SU-DHL-6 (cell line): ENCODE results near the gene PDCD11.

Experiments
- H2AFZ ChIP-seq: fragments of 200-600 bp; sonication (generic); 2 replicates; pipeline ENCODE4 v1.6.1; 2014; ENCODE audit warnings: low read depth, mild to moderate bottlenecking, moderate library complexity, mixed read lengths, antibody characterized with exemption, low read length; ENCODE audit not compliant: severe bottlenecking
- H3F3A ChIP-seq: fragments of 200-600 bp; shearing (Covaris generic); 2 replicates; pipeline ENCODE4 v1.6.0; 2016; ENCODE audit warnings: antibody characterized with exemption, mild to moderate bottlenecking; ENCODE audit not compliant: insufficient read depth
- H3K27ac ChIP-seq: fragments of 200-600 bp; sonication (generic); 2 replicates; pipeline ENCODE4 v1.5.1; 2016; ENCODE audit warnings: low read depth, mild to moderate bottlenecking, low read length, moderate library complexity, mixed read lengths
- H3K27me3 ChIP-seq: fragments of 200-600 bp; sonication (generic), shearing (Covaris generic); 2 replicates; pipeline ENCODE4 v1.6.0; 2014; ENCODE audit warnings: mild to moderate bottlenecking, low read length
- H3K36me3 ChIP-seq: fragments of 200-600 bp; sonication (generic); 2 replicates; pipeline ENCODE4 v1.6.1; 2014; ENCODE audit warnings: mild to moderate bottlenecking, low read length, mixed read lengths
- H3K4me2 ChIP-seq: fragments of 300-600, 200-600 bp; shearing (Covaris generic), sonication (generic); 2 replicates; pipeline ENCODE4 v1.6.0; 2014; ENCODE audit warnings: low read length, low read depth, mild to moderate bottlenecking; ENCODE audit not compliant: poor library complexity, severe bottlenecking
- H3K4me3 ChIP-seq: fragments of 200-600 bp; sonication (generic); 2 replicates; pipeline ENCODE4 v1.5.1; 2014; ENCODE audit warnings: antibody characterized with exemption, low read length, mild to moderate bottlenecking, mixed read lengths; ENCODE audit not compliant: insufficient read depth, poor library complexity, severe bottlenecking
- H3K79me2 ChIP-seq: fragments of 200-600 bp; sonication (generic); 2 replicates; pipeline ENCODE4 v1.6.1; 2014; ENCODE audit warnings: mild to moderate bottlenecking, low read length, moderate library complexity; ENCODE audit not compliant: insufficient read depth
- H3K9ac ChIP-seq: fragments of 200-600 bp; sonication (generic); 2 replicates; pipeline ENCODE4 v1.7.0; 2014; ENCODE audit warnings: mild to moderate bottlenecking, low read length
- H3K9me2 ChIP-seq: fragments of 200-600 bp; sonication (generic); replicated peaks from 2 replicates; pipeline ENCODE4 v1.6.1; 2014; ENCODE audit warnings: low read length; ENCODE audit not compliant: insufficient read depth
- H3K9me3 ChIP-seq: fragments of 200-600 bp; sonication (generic); 2 replicates; pipeline ENCODE4 v1.6.1; 2014; ENCODE audit warnings: low read length, mixed read lengths; ENCODE audit not compliant: insufficient read depth
- H4K20me1 ChIP-seq: fragments of 200-600 bp; sonication (generic); 2 replicates; pipeline ENCODE4 v1.6.1; 2014; ENCODE audit warnings: low read depth, mild to moderate bottlenecking, antibody characterized with exemption, low read length, moderate library complexity, mixed read lengths
- EZH2phosphoT487 ChIP-seq: fragments of 200-600 bp; sonication (generic), shearing (Covaris generic); conservative IDR thresholded peaks from 2 replicates; pipeline ENCODE4 v1.6.1; 2018; ENCODE audit warnings: mild to moderate bottlenecking, antibody characterized with exemption, low read length, moderate library complexity, mixed read lengths
- TF ChIP-seq, protein P1 (sequence below): fragments of 200-600 bp; sonication (generic); IDR thresholded peaks from one replicate; pipeline ENCODE4 v1.5.1; 2017; ENCODE audit warnings: antibody characterized with exemption, mild to moderate bottlenecking, low read length, moderate library complexity; ENCODE audit not compliant: insufficient read depth, poor library complexity, severe bottlenecking

Gene PDCD11

DNA sequence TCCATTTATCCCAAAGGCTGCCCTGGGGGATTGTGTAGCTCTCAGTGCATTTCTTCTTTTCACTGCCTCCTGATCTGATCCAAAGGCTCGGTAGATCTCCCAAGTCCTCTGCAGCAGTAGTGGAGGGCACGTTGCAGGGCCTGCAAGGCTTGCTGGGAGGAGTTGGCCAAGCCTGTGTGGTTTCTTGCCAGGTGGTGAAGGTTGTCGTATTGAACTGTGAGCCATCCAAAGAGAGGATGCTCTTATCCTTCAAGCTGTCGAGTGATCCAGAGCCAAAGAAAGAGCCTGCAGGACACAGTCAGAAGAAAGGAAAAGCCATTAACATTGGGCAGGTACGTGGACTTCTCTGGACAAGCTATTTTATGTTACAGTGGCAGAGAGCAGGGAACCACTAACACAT, 21.2 kb downstream of the PDCD11 start:
- H2AFZ ChIP-seq: no peak overlapping the region
- H3K79me2 ChIP-seq: no peaks in the 10 kb centered on the region

DNA sequence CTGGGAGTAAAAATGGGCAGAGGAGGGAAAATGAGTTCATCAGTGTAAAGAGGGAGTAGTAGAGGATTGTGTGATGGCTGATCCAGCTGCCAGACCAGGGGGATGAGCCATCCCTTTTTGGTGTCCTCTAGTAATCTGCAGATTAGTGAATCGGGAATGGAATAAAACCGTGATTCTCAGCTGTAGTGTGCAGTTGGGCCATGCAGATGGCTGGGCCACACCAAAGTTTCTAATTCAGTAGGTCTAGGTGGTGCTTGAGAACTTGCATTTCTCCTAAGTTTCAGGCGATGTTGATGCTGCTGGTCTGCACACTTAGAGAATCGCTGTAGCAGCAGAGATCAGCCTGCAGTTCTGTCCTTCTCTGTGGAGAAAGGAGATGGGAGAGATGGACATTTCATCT, 22.7 kb downstream of the PDCD11 start:
- TF ChIP-seq, protein P1, sequence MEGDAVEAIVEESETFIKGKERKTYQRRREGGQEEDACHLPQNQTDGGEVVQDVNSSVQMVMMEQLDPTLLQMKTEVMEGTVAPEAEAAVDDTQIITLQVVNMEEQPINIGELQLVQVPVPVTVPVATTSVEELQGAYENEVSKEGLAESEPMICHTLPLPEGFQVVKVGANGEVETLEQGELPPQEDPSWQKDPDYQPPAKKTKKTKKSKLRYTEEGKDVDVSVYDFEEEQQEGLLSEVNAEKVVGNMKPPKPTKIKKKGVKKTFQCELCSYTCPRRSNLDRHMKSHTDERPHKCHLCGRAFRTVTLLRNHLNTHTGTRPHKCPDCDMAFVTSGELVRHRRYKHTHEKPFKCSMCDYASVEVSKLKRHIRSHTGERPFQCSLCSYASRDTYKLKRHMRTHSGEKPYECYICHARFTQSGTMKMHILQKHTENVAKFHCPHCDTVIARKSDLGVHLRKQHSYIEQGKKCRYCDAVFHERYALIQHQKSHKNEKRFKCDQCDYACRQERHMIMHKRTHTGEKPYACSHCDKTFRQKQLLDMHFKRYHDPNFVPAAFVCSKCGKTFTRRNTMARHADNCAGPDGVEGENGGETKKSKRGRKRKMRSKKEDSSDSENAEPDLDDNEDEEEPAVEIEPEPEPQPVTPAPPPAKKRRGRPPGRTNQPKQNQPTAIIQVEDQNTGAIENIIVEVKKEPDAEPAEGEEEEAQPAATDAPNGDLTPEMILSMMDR: no peak
- no peak for TF ChIP-seq EZH2phosphoT487
- Histone ChIP-seq H3K9me3 (no peaks in the 10 kb centered on the region), H3K36me3 (peaks cover 26% of the 10 kb centered on the region), H2AFZ (no peak overlapping the region), H3K4me2 (no peak overlapping the region), H3K79me2 (no peaks in the 10 kb centered on the region), H3K4me3 (no peak overlapping the region), H3K27ac (no peak overlapping the region), H4K20me1 (no peaks in the 10 kb centered on the region), H3F3A (no peaks in the 10 kb centered on the region), H3K9me2 (no peaks in the 10 kb centered on the region), H3K9ac (no peak overlapping the region), H3K27me3 (no peaks in the 10 kb centered on the region)

More for the DNA sequence above, 21.2 kb downstream of the PDCD11 start:
- Histone ChIP-seq H3K9me2 (no peaks in the 10 kb centered on the region), H3K27me3 (no peaks in the 10 kb centered on the region), H4K20me1 (no peaks in the 10 kb centered on the region), H3K36me3 (peaks cover 33% of the 10 kb centered on the region), H3K4me3 (no peak overlapping the region), H3F3A (no peaks in the 10 kb centered on the region), H3K9ac (no peak overlapping the region), H3K27ac (no peak overlapping the region), H3K9me3 (no peaks in the 10 kb centered on the region), H3K4me2 (no peak overlapping the region)
- TF ChIP-seq EZH2phosphoT487: no peak
- TF ChIP-seq, protein P1: no peak

DNA sequence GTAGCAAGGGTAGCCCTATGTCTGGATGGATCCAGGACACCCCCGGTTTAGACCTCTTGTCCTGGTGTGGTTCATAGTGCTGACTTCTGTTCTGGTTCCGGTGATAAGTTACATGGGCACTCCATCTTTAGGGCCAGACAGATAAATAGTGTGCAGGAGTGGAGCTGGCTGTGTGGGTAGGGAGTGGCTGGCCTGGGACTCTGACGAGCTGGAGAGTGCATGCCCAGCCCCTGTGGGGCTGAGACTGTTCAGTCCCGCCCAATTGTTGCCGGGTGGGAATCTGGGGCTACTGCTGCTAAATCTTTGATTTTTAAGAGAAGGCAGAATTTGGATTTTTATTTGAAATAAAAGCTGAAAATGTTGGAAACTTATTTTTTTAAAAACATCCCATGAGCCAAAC, 27.3 kb downstream of the PDCD11 start:
- H3K27me3 ChIP-seq: no peaks in the 10 kb centered on the region
- H3F3A ChIP-seq: no peaks in the 10 kb centered on the region
- H4K20me1 ChIP-seq: no peaks in the 10 kb centered on the region
- no peak overlapping the region for H3K9ac ChIP-seq
- H3K4me3 ChIP-seq: no peak overlapping the region
- no peaks in the 10 kb centered on the region for H3K9me3 ChIP-seq
- H2AFZ ChIP-seq: no peak overlapping the region
- no peaks in the 10 kb centered on the region for H3K9me2 ChIP-seq
- no peak overlapping the region for H3K4me2 ChIP-seq
- no peak for TF ChIP-seq EZH2phosphoT487
- TF ChIP-seq, protein P1: no peak
- no peaks in the 10 kb centered on the region for H3K79me2 ChIP-seq
- no peak overlapping the region for H3K27ac ChIP-seq
- H3K36me3 ChIP-seq: peaks cover 15% of the 10 kb centered on the region; the same call in 1 of the 2 replicates

DNA sequence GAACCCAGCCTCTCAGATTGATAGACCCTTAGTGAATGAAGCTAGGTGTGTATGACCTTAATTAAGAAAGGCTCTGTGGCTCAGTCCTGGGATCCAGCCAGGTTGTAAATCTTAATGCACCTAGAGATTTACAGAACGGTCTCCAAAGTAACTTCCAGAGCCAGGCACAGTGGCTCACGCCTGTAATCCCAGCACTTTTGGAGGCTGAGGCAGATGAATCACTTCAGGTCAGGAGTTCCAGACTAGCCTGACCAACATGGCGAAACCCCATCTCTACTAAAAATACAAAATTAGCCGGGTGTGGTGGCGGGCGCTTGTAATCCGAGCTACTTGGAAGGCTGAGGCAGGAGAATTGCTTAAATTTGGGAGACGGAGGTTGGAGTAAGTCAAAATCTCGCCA, 31.4 kb downstream of the PDCD11 start:
- no peaks in the 10 kb centered on the region for H3K79me2 ChIP-seq
- no peaks in the 10 kb centered on the region for H3K9me3 ChIP-seq
- no peaks in the 10 kb centered on the region for H3K27me3 ChIP-seq
- H3K4me2 ChIP-seq: no peak overlapping the region
- H3K27ac ChIP-seq: no peak overlapping the region
- H3F3A ChIP-seq: no peaks in the 10 kb centered on the region
- no peak overlapping the region for H2AFZ ChIP-seq
- no peaks in the 10 kb centered on the region for H4K20me1 ChIP-seq
- no peaks in the 10 kb centered on the region for H3K9me2 ChIP-seq
- no peak overlapping the region for H3K9ac ChIP-seq
- TF ChIP-seq, protein P1: no peak
- no peak for TF ChIP-seq EZH2phosphoT487
- peaks cover 20% of the 10 kb centered on the region for H3K36me3 ChIP-seq
- H3K4me3 ChIP-seq: no peak overlapping the region
